CD4-positive, alpha-beta T cell (primary cell): ENCODE results near the gene PGLYRP4. TPM values are rescaled to one million over a fixed set of nuclear protein-coding genes. Genes with fewer than 3 reads are reported as not detected.

ENCODE experiments used
- ATAC-seq: fragments of 200-7000 bp; cut with Tn5 transposase; one replicate; pipeline ENCODE4 v1.10.0; 2022; ENCODE audit warnings: mild to moderate bottlenecking; ENCODE audit not compliant: poor library complexity
- CTCF ChIA-PET: fragments of 350-600 bp; sonication (Branson Sonifier 250); formaldehyde crosslinking; loops from one replicate; lab custom pipeline; 2021; ENCODE audit warnings: antibody characterized with exemption, inconsistent platforms; lab: Charles Lee
- POLR2A ChIA-PET: fragments of 350-600 bp; sonication (Branson Sonifier 250); formaldehyde crosslinking; loops from one replicate; lab custom pipeline; 2021; ENCODE audit warnings: antibody characterized with exemption, inconsistent platforms; lab: Charles Lee
- DNase-seq, 14 experiments: peaks; one replicate each; pipeline ENCODE4 v3.0.0-alpha.2; 2013 to 2020; ENCODE audit warnings: mixed read lengths in 2 of 14
- H3K27ac ChIP-seq, 2 donors: one replicate each; pipeline versions ENCODE4 v1.5.1 to v1.7.0; 2013; ENCODE audit warnings: low read length in 2 of 2, low read depth in 1 of 2, mild to moderate bottlenecking in 1 of 2
- H3K27me3 ChIP-seq, 2 experiments: 1 replicate in 1 of 2; 2 replicates in 1 of 2; pipeline versions ENCODE4 v1.6.1 to v1.7.0; 2013; ENCODE audit warnings: low read length in 2 of 2, control low read depth in 1 of 2, mild to moderate bottlenecking in 1 of 2, moderate library complexity in 1 of 2; ENCODE audit not compliant: insufficient read depth in 2 of 2, control insufficient read depth in 1 of 2
- H3K36me3 ChIP-seq: one replicate; pipeline ENCODE4 v1.6.1; 2013; ENCODE audit warnings: low read length, control low read depth; ENCODE audit not compliant: insufficient read depth
- H3K4me1 ChIP-seq: one replicate; pipeline ENCODE4 v1.6.1; 2013; ENCODE audit warnings: low read length, control low read depth; ENCODE audit not compliant: insufficient read depth
- H3K4me3 ChIP-seq: one replicate; pipeline ENCODE4 v1.5.1; 2013; ENCODE audit warnings: mild to moderate bottlenecking, low read length, moderate library complexity
- H3K9me3 ChIP-seq, 2 experiments: 1 replicate in 1 of 2; 2 replicates in 1 of 2; pipeline versions ENCODE4 v1.6.1 to v1.7.0; 2013; ENCODE audit warnings: low read length in 2 of 2, mild to moderate bottlenecking in 2 of 2, control low read depth in 1 of 2, moderate library complexity in 1 of 2; ENCODE audit not compliant: control insufficient read depth in 1 of 2, insufficient read depth in 1 of 2
- H3K27ac Mint-ChIP-seq: one replicate; pipeline ENCODE4 v1.8.0; 2020; ENCODE audit warnings: mixed read lengths
- H3K27me3 Mint-ChIP-seq: one replicate; pipeline ENCODE4 v1.8.0; 2021; ENCODE audit warnings: mixed read lengths
- H3K36me3 Mint-ChIP-seq: one replicate; pipeline ENCODE4 v1.8.0; 2021; ENCODE audit warnings: low read depth, mixed read lengths
- H3K4me1 Mint-ChIP-seq: one replicate; pipeline ENCODE4 v1.8.0; 2021; ENCODE audit warnings: low read depth, mixed read lengths
- H3K4me3 Mint-ChIP-seq: one replicate; pipeline ENCODE4 v1.8.0; 2020; ENCODE audit warnings: mild to moderate bottlenecking, mixed read lengths
- H3K9me3 Mint-ChIP-seq: one replicate; pipeline ENCODE4 v1.8.0; 2020; ENCODE audit warnings: mixed read lengths
- intact Hi-C, 2 experiments: fragments of 100-400 bp; cut with DNase I in 1 of 2; cut with micrococcal nuclease in 1 of 2; formaldehyde crosslinking; loops; one replicate each; pipeline versions ENCODE4 v1.15.1 to v1.9.0; 2023 to 2025; cut with DNase I, micrococcal nuclease
- total RNA-seq, 174 experiments: library from RNA in 2 of 174; stranded (reverse) in 2 of 174; gene quantifications; one replicate each; pipeline ENCODE4 v1.2.3 and lab custom pipeline; 2021 to 2026
- TF ChIP-seq, protein P1 (sequence below): fragments of 200-600 bp; IDR thresholded peaks from one replicate; pipeline ENCODE4 v1.8.0; 2022; ENCODE audit warnings: antibody characterized with exemption, mild to moderate bottlenecking

The PGLYRP4 gene
- total RNA-seq, 2 experiments from 2014 or later = not detected

DNA sequence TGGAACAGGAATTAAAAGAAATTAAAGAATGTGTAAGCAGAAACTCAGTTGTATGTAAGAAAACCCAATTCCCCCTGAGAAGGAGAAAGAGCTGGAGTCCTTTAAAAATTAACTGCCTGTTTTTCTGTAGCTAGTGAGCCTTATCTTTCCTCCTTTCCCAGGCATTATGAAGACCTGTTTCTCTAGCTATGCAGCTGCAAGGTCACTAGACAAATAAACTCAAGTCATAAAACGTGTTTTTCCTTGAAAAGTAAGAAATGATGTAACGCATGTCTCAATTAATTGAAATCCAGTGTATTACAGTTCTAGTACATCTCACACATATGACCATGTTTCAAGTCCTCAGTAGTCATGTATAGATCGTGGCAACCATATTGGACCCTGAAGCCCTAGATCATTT lies 21.5 kb upstream of the PGLYRP4 start:
- Mint-ChIP-seq H3K27me3 (peaks cover 3% of the 10 kb centered on the region), H3K36me3 (no peaks in the 10 kb centered on the region), H3K4me3 (no peak overlapping the region), H3K27ac (no peak overlapping the region), H3K9me3 (no peaks in the 10 kb centered on the region), H3K4me1 (no peaks in the 10 kb centered on the region)
- H3K36me3 ChIP-seq = no peaks in the 10 kb centered on the region
- no peak for DNase-seq
- H3K27ac ChIP-seq = no peak overlapping the region
- ChIA-PET CTCF (no interaction called here), POLR2A (no interaction called here)
- TF ChIP-seq, protein P1, sequence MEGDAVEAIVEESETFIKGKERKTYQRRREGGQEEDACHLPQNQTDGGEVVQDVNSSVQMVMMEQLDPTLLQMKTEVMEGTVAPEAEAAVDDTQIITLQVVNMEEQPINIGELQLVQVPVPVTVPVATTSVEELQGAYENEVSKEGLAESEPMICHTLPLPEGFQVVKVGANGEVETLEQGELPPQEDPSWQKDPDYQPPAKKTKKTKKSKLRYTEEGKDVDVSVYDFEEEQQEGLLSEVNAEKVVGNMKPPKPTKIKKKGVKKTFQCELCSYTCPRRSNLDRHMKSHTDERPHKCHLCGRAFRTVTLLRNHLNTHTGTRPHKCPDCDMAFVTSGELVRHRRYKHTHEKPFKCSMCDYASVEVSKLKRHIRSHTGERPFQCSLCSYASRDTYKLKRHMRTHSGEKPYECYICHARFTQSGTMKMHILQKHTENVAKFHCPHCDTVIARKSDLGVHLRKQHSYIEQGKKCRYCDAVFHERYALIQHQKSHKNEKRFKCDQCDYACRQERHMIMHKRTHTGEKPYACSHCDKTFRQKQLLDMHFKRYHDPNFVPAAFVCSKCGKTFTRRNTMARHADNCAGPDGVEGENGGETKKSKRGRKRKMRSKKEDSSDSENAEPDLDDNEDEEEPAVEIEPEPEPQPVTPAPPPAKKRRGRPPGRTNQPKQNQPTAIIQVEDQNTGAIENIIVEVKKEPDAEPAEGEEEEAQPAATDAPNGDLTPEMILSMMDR = no peak
- intact Hi-C loops = no loop called here
- H3K4me3 ChIP-seq = no peak overlapping the region
- H3K27me3 ChIP-seq = peaks cover 0 to 4% of the 10 kb centered on the region in 2 experiments
- no peaks in the 10 kb centered on the region for H3K4me1 ChIP-seq
- H3K9me3 ChIP-seq = no peaks in the 10 kb centered on the region
- ATAC-seq = no peak

DNA sequence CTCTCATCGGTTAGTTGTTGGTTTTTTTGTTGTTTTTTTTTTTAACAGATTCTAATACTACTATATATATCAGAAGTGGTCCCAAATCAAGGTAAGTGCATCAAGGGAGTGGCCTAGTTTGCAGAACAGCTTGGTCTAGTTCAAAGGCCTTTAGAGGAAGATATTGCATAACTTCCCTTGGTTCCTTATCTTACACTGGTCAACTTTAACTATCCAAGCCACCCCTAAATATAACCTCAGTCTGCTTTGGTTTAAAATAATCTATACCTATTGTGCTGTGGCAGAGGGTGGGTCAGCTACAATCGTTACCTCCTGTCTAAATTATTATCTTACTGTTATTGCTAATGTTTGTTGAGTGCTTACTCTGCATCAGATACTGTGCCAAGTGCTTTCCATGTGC lies 19.9 kb upstream of the PGLYRP4 start:
- Histone ChIP-seq H3K4me1 (no peaks in the 10 kb centered on the region), H3K27ac (no peak overlapping the region), H3K36me3 (no peaks in the 10 kb centered on the region), H3K4me3 (no peak overlapping the region), H3K27me3 (no peaks in the 10 kb centered on the region), H3K9me3 (no peaks in the 10 kb centered on the region)
- DNase-seq = no peak
- H3K27ac Mint-ChIP-seq = no peak overlapping the region
- intact Hi-C loops = no loop called here
- ChIA-PET POLR2A (no interaction called here), CTCF (no interaction called here)
- H3K4me1 Mint-ChIP-seq = no peaks in the 10 kb centered on the region
- ATAC-seq = no peak
- no peaks in the 10 kb centered on the region for H3K9me3 Mint-ChIP-seq
- no peaks in the 10 kb centered on the region for H3K36me3 Mint-ChIP-seq
- no peak overlapping the region for H3K4me3 Mint-ChIP-seq
- TF ChIP-seq, protein P1 = no peak
- no peaks in the 10 kb centered on the region for H3K27me3 Mint-ChIP-seq

DNA sequence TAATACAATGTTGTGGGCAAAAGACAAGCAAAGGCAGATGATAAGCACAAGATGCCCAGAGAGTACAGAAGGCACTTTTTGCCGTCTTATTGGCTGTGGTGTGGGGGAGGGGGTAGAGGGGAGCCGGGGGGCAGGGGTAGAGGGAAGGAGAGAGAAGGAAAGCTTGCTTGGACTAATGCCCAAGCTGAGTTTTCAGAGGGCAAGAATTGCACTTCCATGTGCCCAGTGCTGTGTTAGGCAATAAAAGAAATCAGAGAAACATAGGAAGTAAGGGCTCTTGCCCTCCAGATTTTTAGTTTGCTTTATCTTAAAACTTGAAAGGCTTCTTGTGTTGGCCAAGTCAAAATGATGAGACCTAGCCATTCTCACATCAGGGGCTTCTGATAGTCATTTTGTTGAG lies 18.4 kb upstream of the PGLYRP4 start:
- intact Hi-C loops = no loop called here
- H3K9me3 ChIP-seq = no peaks in the 10 kb centered on the region
- H3K4me1 ChIP-seq = no peaks in the 10 kb centered on the region
- H3K4me3 Mint-ChIP-seq = no peak overlapping the region
- TF ChIP-seq, protein P1 = no peak
- H3K9me3 Mint-ChIP-seq = no peaks in the 10 kb centered on the region
- H3K27ac Mint-ChIP-seq = no peak overlapping the region
- no peaks in the 10 kb centered on the region for H3K27me3 Mint-ChIP-seq
- DNase-seq = no peak
- ATAC-seq = no peak
- H3K36me3 Mint-ChIP-seq = no peaks in the 10 kb centered on the region
- ChIA-PET POLR2A (no interaction called here), CTCF (no interaction called here)
- H3K27me3 ChIP-seq = no peaks in the 10 kb centered on the region
- no peak overlapping the region for H3K4me3 ChIP-seq
- no peaks in the 10 kb centered on the region for H3K36me3 ChIP-seq
- H3K27ac ChIP-seq = no peak overlapping the region
- no peaks in the 10 kb centered on the region for H3K4me1 Mint-ChIP-seq
